Measurements from ENCODE around the gene UCK2. TPM values are rescaled to one million over a fixed set of nuclear protein-coding genes. Genes with fewer than 3 reads are reported as not detected.

Gene UCK2
- total RNA-seq, 1 experiment from 2014 or later, result 67.2 TPM

- no peaks in the 10 kb centered on the region for H3K9me3 ChIP-seq
These were observed 14.2 kb downstream of the UCK2 start for GRCh38 chr1:165841582-165842017.

GRCh38 chr1:165842023-165842670 is 14.7 kb downstream of the UCK2 start:
- Histone ChIP-seq H3K36me3 (ENCODE audit: control insufficient read depth, insufficient read depth, low read length) (no peaks in the 10 kb centered on the region), H3K4me1 (peaks cover 25% of the 10 kb centered on the region; the same call in 1 of the 2 replicates), H3K9me3 (no peaks in the 10 kb centered on the region), H3K4me3 (ENCODE audit: low read depth, low read length) (no peak overlapping the region), H3K27me3 (replicated peaks; ENCODE audit: control insufficient read depth, insufficient read depth, low read length) (no peaks in the 10 kb centered on the region)
- H3K27me3 Mint-ChIP-seq (ENCODE audit: insufficient read depth, unreplicated experiment), result no peaks in the 10 kb centered on the region
- ChIA-PET POLR2A (no interaction called here), CTCF (no interaction called here)
- H3K9me3 Mint-ChIP-seq (ENCODE audit: unreplicated experiment), result no peaks in the 10 kb centered on the region
- DNase-seq, result no peak
- H3K4me3 Mint-ChIP-seq (ENCODE audit: unreplicated experiment), result no peak overlapping the region
- H3K27ac Mint-ChIP-seq (ENCODE audit: unreplicated experiment), result no peak overlapping the region
- H3K36me3 Mint-ChIP-seq (ENCODE audit: insufficient read depth, unreplicated experiment), result no peaks in the 10 kb centered on the region
- TF ChIP-seq CTCF (IDR thresholded peaks at IDR 0.05; ENCODE audit: insufficient read depth in 1 of 2, low read depth in 1 of 2, low read length in 1 of 2, severe bottlenecking in 1 of 2, unreplicated experiment in 1 of 2), result no peak
- intact Hi-C loops (cut with micrococcal nuclease; ENCODE audit: unreplicated experiment), result no loop called here
- BruUV-seq (replicated peaks), result no TSS peak
- peaks cover 34% of the 10 kb centered on the region for H3K4me1 Mint-ChIP-seq (ENCODE audit: low read depth, unreplicated experiment)

More at GRCh38 chr1:165841582-165842017, 14.2 kb downstream of the UCK2 start:
- H3K27me3 Mint-ChIP-seq (ENCODE audit: insufficient read depth, unreplicated experiment), result no peaks in the 10 kb centered on the region
- Histone ChIP-seq H3K27me3 (replicated peaks; ENCODE audit: control insufficient read depth, insufficient read depth, low read length) (no peaks in the 10 kb centered on the region), H3K4me1 (peaks cover 25% of the 10 kb centered on the region; the same call in 1 of the 2 replicates), H3K4me3 (ENCODE audit: low read depth, low read length) (no peak overlapping the region), H3K36me3 (ENCODE audit: control insufficient read depth, insufficient read depth, low read length) (no peaks in the 10 kb centered on the region)
- intact Hi-C loops (cut with micrococcal nuclease; ENCODE audit: unreplicated experiment), result no loop called here
- TF ChIP-seq CTCF (IDR thresholded peaks at IDR 0.05; ENCODE audit: insufficient read depth in 1 of 2, low read depth in 1 of 2, low read length in 1 of 2, severe bottlenecking in 1 of 2, unreplicated experiment in 1 of 2), result no peak
- no peak overlapping the region for H3K27ac Mint-ChIP-seq (ENCODE audit: unreplicated experiment)
- POLR2A ChIA-PET, result no interaction called here
- CTCF ChIA-PET, result no interaction called here
- DNase-seq, result no peak
- H3K4me1 Mint-ChIP-seq (ENCODE audit: low read depth, unreplicated experiment), result peaks cover 34% of the 10 kb centered on the region
- H3K4me3 Mint-ChIP-seq (ENCODE audit: unreplicated experiment), result no peak overlapping the region
- BruUV-seq (replicated peaks), result no TSS peak
- no peaks in the 10 kb centered on the region for H3K36me3 Mint-ChIP-seq (ENCODE audit: insufficient read depth, unreplicated experiment)
- H3K9me3 Mint-ChIP-seq (ENCODE audit: unreplicated experiment), result no peaks in the 10 kb centered on the region

DNA sequence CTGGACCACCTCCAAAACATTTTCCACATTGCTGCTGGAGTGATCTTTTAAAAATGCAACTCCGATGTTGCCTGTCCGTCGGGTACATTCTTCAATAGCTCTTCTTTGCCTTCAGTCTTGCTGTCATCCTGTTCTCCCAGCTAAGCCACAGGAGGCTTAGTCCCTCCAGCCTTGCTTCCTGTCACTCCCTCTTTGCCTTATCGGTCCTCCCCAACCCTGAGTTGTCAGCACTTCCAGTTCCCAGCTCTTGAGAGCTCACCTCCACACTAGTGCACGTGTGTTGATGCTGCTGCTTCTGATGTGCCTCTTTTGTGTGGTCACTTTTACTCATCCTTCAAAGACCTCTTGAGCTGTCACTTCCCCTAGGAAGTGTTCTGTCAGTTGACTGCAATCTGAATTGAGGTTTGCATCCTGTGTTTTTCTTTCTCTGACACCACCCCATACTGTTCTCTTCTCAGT is 15.3 kb downstream of the UCK2 start:
- H3K9me3 Mint-ChIP-seq (ENCODE audit: unreplicated experiment), result no peaks in the 10 kb centered on the region
- Histone ChIP-seq H3K9me3 (no peaks in the 10 kb centered on the region), H3K4me3 (ENCODE audit: low read depth, low read length) (no peak overlapping the region), H3K4me1 (peaks cover 25% of the 10 kb centered on the region; the same call in 1 of the 2 replicates), H3K36me3 (ENCODE audit: control insufficient read depth, insufficient read depth, low read length) (no peaks in the 10 kb centered on the region), H3K27me3 (replicated peaks; ENCODE audit: control insufficient read depth, insufficient read depth, low read length) (no peaks in the 10 kb centered on the region)
- no TSS peak for BruUV-seq (replicated peaks)
- H3K4me3 Mint-ChIP-seq (ENCODE audit: unreplicated experiment), result no peak overlapping the region
- ChIA-PET CTCF (no interaction called here), POLR2A (no interaction called here)
- no peaks in the 10 kb centered on the region for H3K36me3 Mint-ChIP-seq (ENCODE audit: insufficient read depth, unreplicated experiment)
- H3K27me3 Mint-ChIP-seq (ENCODE audit: insufficient read depth, unreplicated experiment), result no peaks in the 10 kb centered on the region
- H3K27ac Mint-ChIP-seq (ENCODE audit: unreplicated experiment), result no peak overlapping the region
- H3K4me1 Mint-ChIP-seq (ENCODE audit: low read depth, unreplicated experiment), result peaks cover 31% of the 10 kb centered on the region
- DNase-seq, result no peak
- TF ChIP-seq CTCF (IDR thresholded peaks at IDR 0.05; ENCODE audit: insufficient read depth in 1 of 2, low read depth in 1 of 2, low read length in 1 of 2, severe bottlenecking in 1 of 2, unreplicated experiment in 1 of 2), result no peak
- intact Hi-C loops (cut with micrococcal nuclease; ENCODE audit: unreplicated experiment), result no loop called here
